Measurements from ENCODE around the gene HMMR.

DNA sequence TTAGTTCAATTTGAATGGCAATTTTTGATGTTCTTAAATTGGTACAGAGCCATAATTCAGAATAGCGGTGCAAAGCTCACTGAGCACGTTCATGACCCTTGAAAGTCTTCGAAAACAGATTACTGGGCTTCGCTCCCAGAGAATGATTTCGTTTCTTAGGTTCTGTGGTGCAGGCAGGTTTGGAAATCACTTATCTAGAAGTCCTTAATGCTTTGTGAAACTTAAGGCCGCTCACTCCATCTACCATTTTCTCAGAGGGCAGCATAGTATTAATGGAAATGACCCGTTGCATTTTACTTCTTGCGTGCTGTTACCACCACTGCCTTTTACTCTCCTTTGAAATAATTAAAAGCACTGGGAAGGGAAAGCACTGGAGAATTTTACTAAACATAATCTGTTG lies 42.1 kb downstream of the HMMR start:
- TF ChIP-seq, protein P1, sequence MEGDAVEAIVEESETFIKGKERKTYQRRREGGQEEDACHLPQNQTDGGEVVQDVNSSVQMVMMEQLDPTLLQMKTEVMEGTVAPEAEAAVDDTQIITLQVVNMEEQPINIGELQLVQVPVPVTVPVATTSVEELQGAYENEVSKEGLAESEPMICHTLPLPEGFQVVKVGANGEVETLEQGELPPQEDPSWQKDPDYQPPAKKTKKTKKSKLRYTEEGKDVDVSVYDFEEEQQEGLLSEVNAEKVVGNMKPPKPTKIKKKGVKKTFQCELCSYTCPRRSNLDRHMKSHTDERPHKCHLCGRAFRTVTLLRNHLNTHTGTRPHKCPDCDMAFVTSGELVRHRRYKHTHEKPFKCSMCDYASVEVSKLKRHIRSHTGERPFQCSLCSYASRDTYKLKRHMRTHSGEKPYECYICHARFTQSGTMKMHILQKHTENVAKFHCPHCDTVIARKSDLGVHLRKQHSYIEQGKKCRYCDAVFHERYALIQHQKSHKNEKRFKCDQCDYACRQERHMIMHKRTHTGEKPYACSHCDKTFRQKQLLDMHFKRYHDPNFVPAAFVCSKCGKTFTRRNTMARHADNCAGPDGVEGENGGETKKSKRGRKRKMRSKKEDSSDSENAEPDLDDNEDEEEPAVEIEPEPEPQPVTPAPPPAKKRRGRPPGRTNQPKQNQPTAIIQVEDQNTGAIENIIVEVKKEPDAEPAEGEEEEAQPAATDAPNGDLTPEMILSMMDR (IDR thresholded peaks at IDR 0.05 in 2 of 3, conservative IDR thresholded peaks at IDR 0.05 in 1 of 3; ENCODE audit: borderline replicate concordance in 1 of 3, insufficient read depth in 1 of 3, low read depth in 2 of 3, low read length in 2 of 3), result no peak
- TF ChIP-seq RAD21 (IDR thresholded peaks at IDR 0.05; ENCODE audit: low read depth) (no peak), SIN3A (IDR thresholded peaks at IDR 0.05; ENCODE audit: low read depth) (no peak), POLR2AphosphoS5 (IDR thresholded peaks at IDR 0.05; ENCODE audit: low read depth, low read length) (no peak), ZNF274 (IDR thresholded peaks at IDR 0.05; ENCODE audit: low read depth, low read length) (no peak), ZFX (IDR thresholded peaks at IDR 0.05) (no peak), TCF7L2 (IDR thresholded peaks at IDR 0.05; ENCODE audit: borderline replicate concordance, extremely low read depth, insufficient read depth, insufficient read length) (no peak), JUND (IDR thresholded peaks at IDR 0.05) (no peak), POLR2A (IDR thresholded peaks at IDR 0.05; ENCODE audit: borderline replicate concordance, extremely low read depth, insufficient read depth, insufficient read length) (no peak), CBX3 (IDR thresholded peaks at IDR 0.05; ENCODE audit: low read depth) (no peak)
- TF ChIP-seq, protein P2, sequence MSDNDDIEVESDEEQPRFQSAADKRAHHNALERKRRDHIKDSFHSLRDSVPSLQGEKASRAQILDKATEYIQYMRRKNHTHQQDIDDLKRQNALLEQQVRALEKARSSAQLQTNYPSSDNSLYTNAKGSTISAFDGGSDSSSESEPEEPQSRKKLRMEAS (IDR thresholded peaks at IDR 0.05), result no peak
- TF ChIP-seq, protein P3, sequence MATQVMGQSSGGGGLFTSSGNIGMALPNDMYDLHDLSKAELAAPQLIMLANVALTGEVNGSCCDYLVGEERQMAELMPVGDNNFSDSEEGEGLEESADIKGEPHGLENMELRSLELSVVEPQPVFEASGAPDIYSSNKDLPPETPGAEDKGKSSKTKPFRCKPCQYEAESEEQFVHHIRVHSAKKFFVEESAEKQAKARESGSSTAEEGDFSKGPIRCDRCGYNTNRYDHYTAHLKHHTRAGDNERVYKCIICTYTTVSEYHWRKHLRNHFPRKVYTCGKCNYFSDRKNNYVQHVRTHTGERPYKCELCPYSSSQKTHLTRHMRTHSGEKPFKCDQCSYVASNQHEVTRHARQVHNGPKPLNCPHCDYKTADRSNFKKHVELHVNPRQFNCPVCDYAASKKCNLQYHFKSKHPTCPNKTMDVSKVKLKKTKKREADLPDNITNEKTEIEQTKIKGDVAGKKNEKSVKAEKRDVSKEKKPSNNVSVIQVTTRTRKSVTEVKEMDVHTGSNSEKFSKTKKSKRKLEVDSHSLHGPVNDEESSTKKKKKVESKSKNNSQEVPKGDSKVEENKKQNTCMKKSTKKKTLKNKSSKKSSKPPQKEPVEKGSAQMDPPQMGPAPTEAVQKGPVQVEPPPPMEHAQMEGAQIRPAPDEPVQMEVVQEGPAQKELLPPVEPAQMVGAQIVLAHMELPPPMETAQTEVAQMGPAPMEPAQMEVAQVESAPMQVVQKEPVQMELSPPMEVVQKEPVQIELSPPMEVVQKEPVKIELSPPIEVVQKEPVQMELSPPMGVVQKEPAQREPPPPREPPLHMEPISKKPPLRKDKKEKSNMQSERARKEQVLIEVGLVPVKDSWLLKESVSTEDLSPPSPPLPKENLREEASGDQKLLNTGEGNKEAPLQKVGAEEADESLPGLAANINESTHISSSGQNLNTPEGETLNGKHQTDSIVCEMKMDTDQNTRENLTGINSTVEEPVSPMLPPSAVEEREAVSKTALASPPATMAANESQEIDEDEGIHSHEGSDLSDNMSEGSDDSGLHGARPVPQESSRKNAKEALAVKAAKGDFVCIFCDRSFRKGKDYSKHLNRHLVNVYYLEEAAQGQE (IDR thresholded peaks at IDR 0.05; ENCODE audit: low read depth), result no peak
